Body of pancreas (tissue), 4 donors: ENCODE data around the gene UBA1. TPM values are rescaled to one million over a fixed set of nuclear protein-coding genes. Genes with fewer than 3 reads are reported as not detected.

Experiments
- ATAC-seq: fragments of 150-250 bp; one replicate; pipeline ENCODE4 v1.9.1; 2016
- DNase-seq, 4 donors: peaks; one replicate each; pipeline ENCODE4 v3.0.0-alpha.2; 2019
- H3K27ac ChIP-seq, 4 donors: fragments of 200-600 bp; sonication (generic); 1 replicate in 3 of 4; 2 replicates in 1 of 4; pipeline versions ENCODE4 v1.5.1 to v1.6.1; 2016 to 2019; ENCODE audit warnings: mild to moderate bottlenecking in 1 of 4, mixed read lengths in 1 of 4, moderate library complexity in 1 of 4
- H3K27me3 ChIP-seq, 2 donors: fragments of 200-600 bp; sonication (generic); one replicate each; pipeline ENCODE4 v1.6.0; 2016; ENCODE audit warnings: mild to moderate bottlenecking in 1 of 2
- H3K36me3 ChIP-seq, 2 donors: fragments of 200-600 bp; sonication (generic); replicated peaks in 1 of 2; 2 replicates each; pipeline ENCODE4 v1.5.1; 2016; ENCODE audit warnings: low read depth in 2 of 2; ENCODE audit not compliant: insufficient read depth in 1 of 2
- H3K4me1 ChIP-seq: fragments of 200-600 bp; sonication (generic); one replicate; pipeline ENCODE4 v1.6.0; 2016
- H3K4me3 ChIP-seq, 2 donors: fragments of 200-600 bp; sonication (generic); 1 replicate in 1 of 2; 2 replicates in 1 of 2; pipeline ENCODE4 v1.5.1; 2016 to 2019
- H3K9me3 ChIP-seq, 3 donors: fragments of 200-600 bp; sonication (generic); 1 replicate in 2 of 3; 2 replicates in 1 of 3; pipeline ENCODE4 v1.5.1; 2016
- CTCF ChIP-seq, 7 experiments: fragments of 450-650 bp in 4 of 7; fragments of 200-600 bp in 3 of 7; sonication (generic) in 3 of 7; IDR thresholded peaks; one replicate each; pipeline ENCODE4 v1.5.1; 2016 to 2019; ENCODE audit warnings: antibody characterized with exemption in 7 of 7
- POLR2A ChIP-seq, 3 donors: fragments of 450-650 bp; IDR thresholded peaks; one replicate each; pipeline ENCODE4 v1.6.1; 2016; ENCODE audit warnings: antibody characterized with exemption in 3 of 3, mild to moderate bottlenecking in 2 of 3
- WGBS, 2 donors: methylation state at CpG; one replicate each; pipeline ENCODE4 v1.1.5; 2017; 5-methylcytosine and 5-hydroxymethylcytosine counted together
- intact Hi-C: fragments of 100-400 bp; cut with DNase I; formaldehyde crosslinking; loops from one replicate; pipeline ENCODE4 v1.15.1; 2023
- total RNA-seq, 2 donors: library from RNA; depleted of rRNA; stranded (reverse); fragments of >200 nt; gene quantifications; one replicate each; pipeline ENCODE4 v1.1.0, GENCODE V29; 2016

UBA1 gene
- total RNA-seq, 2 donors from 2014 or later, result 70.8 to 82.4 TPM

GRCh38 chrX:47190445-47191269 is 3.0 kb upstream of the UBA1 start:
- peak in 2 of 3 donors; percentile 57 for TF ChIP-seq POLR2A (IDR thresholded peaks at IDR 0.05)
- no peak for TF ChIP-seq CTCF (IDR thresholded peaks at IDR 0.05)
- no peaks in the 10 kb centered on the region for H3K9me3 ChIP-seq

GRCh38 chrX:47191331-47191730 is 2.3 kb upstream of the UBA1 start:
- 0% methylated on average over 2 to 24 of the region's 26 CpGs for WGBS, 2 donors
- H3K27me3 ChIP-seq, result no peaks in the 10 kb centered on the region
- peak; percentile 8 for ATAC-seq
- H3K9me3 ChIP-seq, result no peaks in the 10 kb centered on the region
- TF ChIP-seq POLR2A (IDR thresholded peaks at IDR 0.05) (no peak), CTCF (IDR thresholded peaks at IDR 0.05) (no peak)
- H3K4me1 ChIP-seq, result peaks cover 32% of the 10 kb centered on the region
- H3K36me3 ChIP-seq, result no peaks in the 10 kb centered on the region
- H3K4me3 ChIP-seq, result peak overlapping the region in 1 of 2 donors; percentile 30
- peak; percentile 24 to 55 (median 50) for DNase-seq
- intact Hi-C loops, result no loop called here
- peak overlapping the region in 3 of 4 donors; percentile 40 to 65 (median 42) for H3K27ac ChIP-seq

More at GRCh38 chrX:47190445-47191269, 3.0 kb upstream of the UBA1 start:
- ATAC-seq (peak; percentile 82), DNase-seq (peak; percentile 83 to 91 (median 88))
- 5 to 30% methylated on average over 3 to 27 of the region's 40 CpGs for WGBS, 2 donors
- Histone ChIP-seq H3K27ac (peak overlapping the region in 3 of 4 donors; percentile 40 to 65 (median 42)), H3K27me3 (no peaks in the 10 kb centered on the region), H3K4me1 (peaks cover 25% of the 10 kb centered on the region), H3K4me3 (peak overlapping the region; percentile 13 to 30), H3K36me3 (peaks cover 0 to 1% of the 10 kb centered on the region in 2 donors)
- intact Hi-C loops, result no loop called here

GRCh38 chrX:47191806-47192401 is 1.7 kb upstream of the UBA1 start:
- Histone ChIP-seq H3K4me1 (peaks cover 38% of the 10 kb centered on the region), H3K9me3 (no peaks in the 10 kb centered on the region), H3K36me3 (no peaks in the 10 kb centered on the region), H3K27ac (no peak overlapping the region), H3K27me3 (no peaks in the 10 kb centered on the region), H3K4me3 (no peak overlapping the region)
- no peak for DNase-seq
- TF ChIP-seq POLR2A (IDR thresholded peaks at IDR 0.05) (no peak), CTCF (IDR thresholded peaks at IDR 0.05) (no peak)
- WGBS, 2 donors, result 36 to 57% methylated on average over 11 to 16 of the region's 16 CpGs
- no peak for ATAC-seq
- intact Hi-C loops, result no loop called here

- peaks cover 51% of the 10 kb centered on the region for H3K4me1 ChIP-seq
- intact Hi-C loops, result no loop called here
- ATAC-seq, result no peak
- peak overlapping the region; percentile 72 to 92 (median 92) for H3K27ac ChIP-seq
- H3K9me3 ChIP-seq, result no peaks in the 10 kb centered on the region
- 4 to 8% methylated on average over 9 to 12 of the region's 14 CpGs for WGBS, 2 donors
- no peaks in the 10 kb centered on the region for H3K36me3 ChIP-seq
- TF ChIP-seq CTCF (IDR thresholded peaks at IDR 0.05) (no peak), POLR2A (IDR thresholded peaks at IDR 0.05) (no peak)
- peak overlapping the region; percentile 28 to 62 for H3K4me3 ChIP-seq
- no peak for DNase-seq
- no peaks in the 10 kb centered on the region for H3K27me3 ChIP-seq
Observed at GRCh38 chrX:47194194-47194787, 662 bp downstream of the UBA1 start.
